Cortex of kidney (tissue), 1 donor: ENCODE data around the gene ZGPAT.
"Not testable (repeated sequence)": the region's sequence is repeated elsewhere in the genome, so short reads cannot be mapped to it uniquely, and the experiment has no call there.

Experiments
- DNase-seq: peaks from one replicate; lab custom pipeline; 2025; lab: John Stamatoyannopoulos, UW

ZGPAT gene

GRCh38 chr20:63707558-63708300 is at the start of gene ZGPAT, which contains the start of gene ARFRP1:
Gene ZGPAT (plus strand): TSS chr20:63708039. CDS start chr20:63708581, 542 bp downstream.
Gene ARFRP1 (minus strand): TSS chr20:63707976. CDS start chr20:63707091, 885 bp downstream.
- no peak for DNase-seq

- DNase-seq, result no peak
Observed at GRCh38 chr20:63658749-63659187, 49.1 kb upstream of the ZGPAT start.

GRCh38 chr20:63659370-63659769 is 48.5 kb upstream of the ZGPAT start:
- no peak for DNase-seq

- DNase-seq, result not testable (repeated sequence)
Observed at GRCh38 chr20:63660174-63660573, 47.7 kb upstream of the ZGPAT start.

- DNase-seq, result no peak
Observed at GRCh38 chr20:63660622-63661021, 47.2 kb upstream of the ZGPAT start.

- no peak for DNase-seq
Observed at GRCh38 chr20:63661108-63661507, 46.7 kb upstream of the ZGPAT start.

GRCh38 chr20:63661959-63662812 is 45.7 kb upstream of the ZGPAT start:
- DNase-seq, result no peak

- DNase-seq, result no peak
Observed at GRCh38 chr20:63662813-63663189, 45.0 kb upstream of the ZGPAT start.

GRCh38 chr20:63663332-63664066 is 44.3 kb upstream of the ZGPAT start:
- DNase-seq, result no peak

- DNase-seq, result no peak
Observed at GRCh38 chr20:63664143-63664851, 43.5 kb upstream of the ZGPAT start.

- no peak for DNase-seq
Observed at GRCh38 chr20:63664861-63665594, 42.8 kb upstream of the ZGPAT start.

- DNase-seq, result no peak
Observed at GRCh38 chr20:63665708-63666107, 42.1 kb upstream of the ZGPAT start.

- DNase-seq, result no peak
Observed at GRCh38 chr20:63667858-63668257, 40.0 kb upstream of the ZGPAT start.

GRCh38 chr20:63668351-63668750 is 39.5 kb upstream of the ZGPAT start:
- DNase-seq, result no peak

GRCh38 chr20:63671695-63672094 is 36.1 kb upstream of the ZGPAT start:
- not testable (repeated sequence) for DNase-seq

- DNase-seq, result no peak
Observed at GRCh38 chr20:63672666-63673065, 35.2 kb upstream of the ZGPAT start.

- DNase-seq, result no peak
Observed at GRCh38 chr20:63673951-63674350, 33.9 kb upstream of the ZGPAT start.

GRCh38 chr20:63675681-63676368 is 32.0 kb upstream of the ZGPAT start:
- no peak for DNase-seq

- DNase-seq, result no peak
Observed at GRCh38 chr20:63678071-63678470, 29.8 kb upstream of the ZGPAT start.
